ENCODE measurements around the gene GIPC2. TPM values are rescaled to one million over a fixed set of nuclear protein-coding genes. Genes with fewer than 3 reads are reported as not detected.

The GIPC2 gene
- total RNA-seq, 2 experiments from 2014 or later = 0.17 TPM; not detected in 1

DNA sequence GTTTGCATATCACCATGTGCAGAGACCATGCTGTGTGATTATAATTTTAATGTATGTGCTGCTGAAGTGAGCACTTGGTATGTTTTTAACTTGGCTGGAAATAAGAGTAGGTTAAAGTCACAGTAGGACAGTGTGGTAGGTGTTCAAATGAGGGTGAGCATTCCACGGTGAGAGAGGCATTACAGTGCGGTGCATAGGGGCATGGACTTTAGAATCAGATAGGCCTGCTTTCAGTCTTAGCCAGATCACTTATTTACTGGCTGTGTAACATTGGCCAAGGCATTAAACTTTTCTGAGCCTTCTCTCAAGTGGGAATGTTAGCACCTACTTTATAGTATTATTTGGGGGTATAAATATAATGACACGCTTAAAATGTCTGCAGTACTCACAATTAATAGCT lies 43.2 kb downstream of the GIPC2 start:
- POLR2A ChIA-PET = no interaction called here
- Mint-ChIP-seq H3K9me3 (peaks cover 19% of the 10 kb centered on the region), H3K4me3 (no peak overlapping the region), H3K4me1 (ENCODE audit: low read depth) (no peaks in the 10 kb centered on the region), H3K36me3 (peaks cover 16% of the 10 kb centered on the region), H3K27ac (no peak overlapping the region), H3K27me3 (peaks cover 17% of the 10 kb centered on the region)
- intact Hi-C loops (cut with micrococcal nuclease) = no loop called here
- CTCF ChIA-PET = no interaction called here
- no peak for DNase-seq

DNA sequence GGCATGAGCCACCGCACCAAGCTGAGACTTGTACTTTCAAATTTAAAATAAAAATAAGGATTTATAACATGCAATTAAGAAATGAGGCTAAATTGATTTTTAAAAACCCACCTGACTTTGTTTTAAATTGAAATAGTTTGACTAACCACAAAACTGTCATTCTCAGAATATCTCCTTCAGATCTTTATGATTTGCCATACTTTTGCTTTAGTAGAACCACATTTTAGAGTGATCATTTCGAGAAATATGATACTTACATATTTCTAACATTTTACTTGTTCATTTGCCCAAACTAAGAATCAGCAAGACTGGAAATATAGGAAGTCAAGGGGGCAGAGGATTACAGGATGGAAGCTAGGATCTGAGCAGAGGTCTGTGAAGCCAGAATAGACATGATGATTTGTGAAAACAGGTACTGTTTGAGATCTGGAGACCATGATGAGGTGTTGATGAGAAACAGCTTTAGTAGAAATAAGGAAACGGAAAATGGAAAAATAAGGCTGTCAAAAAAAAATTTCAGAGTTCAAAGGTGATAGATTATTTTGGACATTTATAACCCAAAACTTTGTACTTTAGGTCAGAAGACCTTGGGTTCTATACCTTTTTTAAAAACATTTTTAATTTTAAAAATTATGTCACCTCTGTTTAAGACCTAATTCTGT lies 44.8 kb downstream of the GIPC2 start:
- POLR2A ChIA-PET = no interaction called here
- H3K4me1 Mint-ChIP-seq (ENCODE audit: low read depth) = no peaks in the 10 kb centered on the region
- peaks cover 17% of the 10 kb centered on the region for H3K9me3 Mint-ChIP-seq
- peaks cover 12% of the 10 kb centered on the region for H3K36me3 Mint-ChIP-seq
- no peak overlapping the region for H3K27ac Mint-ChIP-seq
- no peak for DNase-seq
- no peak overlapping the region for H3K4me3 Mint-ChIP-seq
- CTCF ChIA-PET = interaction anchor here (1.0 kb wide), 1 partner anchor 24 kb away, joined by 3 read pairs; no protein-coding TSS in a partner anchor
- intact Hi-C loops (cut with micrococcal nuclease) = no loop called here
- H3K27me3 Mint-ChIP-seq = peaks cover 17% of the 10 kb centered on the region

DNA sequence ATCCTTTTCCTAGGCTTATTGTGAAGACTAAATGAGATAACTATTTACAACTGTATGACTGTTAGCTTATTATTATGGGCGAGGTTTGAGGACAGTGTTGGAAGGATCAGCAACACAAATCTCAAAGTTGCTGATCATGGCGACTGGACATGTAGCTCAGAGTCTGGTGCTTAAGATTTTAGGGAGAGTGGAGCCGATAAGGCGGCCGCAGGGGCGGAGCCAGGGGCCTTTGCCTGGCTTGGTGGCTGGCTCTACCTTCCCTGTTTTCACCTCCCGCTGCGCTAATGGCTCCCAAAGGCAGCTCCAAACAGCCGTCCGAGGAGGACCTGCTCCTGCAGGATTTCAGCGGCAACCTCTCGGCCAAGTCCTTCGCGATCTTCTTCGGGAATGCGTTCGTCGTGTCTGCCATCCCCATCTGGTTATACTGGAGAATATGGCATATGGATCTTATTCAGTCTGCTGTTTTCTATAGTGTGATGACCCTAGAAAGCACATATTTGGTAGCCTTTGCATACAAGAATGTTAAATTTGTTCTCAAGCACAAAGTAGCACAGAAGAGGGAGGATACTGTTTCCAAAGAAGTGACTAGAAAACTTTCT lies 45.5 kb downstream of the GIPC2 start:
- intact Hi-C loops (cut with micrococcal nuclease) = no loop called here
- peaks cover 12% of the 10 kb centered on the region for H3K27me3 Mint-ChIP-seq
- no peaks in the 10 kb centered on the region for H3K4me1 Mint-ChIP-seq (ENCODE audit: low read depth)
- no peak overlapping the region for H3K27ac Mint-ChIP-seq
- DNase-seq = no peak
- H3K4me3 Mint-ChIP-seq = no peak overlapping the region
- POLR2A ChIA-PET = no interaction called here
- peaks cover 9% of the 10 kb centered on the region for H3K9me3 Mint-ChIP-seq
- H3K36me3 Mint-ChIP-seq = peaks cover 5% of the 10 kb centered on the region
- CTCF ChIA-PET = interaction anchor here (1.0 kb wide), 1 partner anchor 23 kb away, joined by 3 read pairs; no protein-coding TSS in a partner anchor

DNA sequence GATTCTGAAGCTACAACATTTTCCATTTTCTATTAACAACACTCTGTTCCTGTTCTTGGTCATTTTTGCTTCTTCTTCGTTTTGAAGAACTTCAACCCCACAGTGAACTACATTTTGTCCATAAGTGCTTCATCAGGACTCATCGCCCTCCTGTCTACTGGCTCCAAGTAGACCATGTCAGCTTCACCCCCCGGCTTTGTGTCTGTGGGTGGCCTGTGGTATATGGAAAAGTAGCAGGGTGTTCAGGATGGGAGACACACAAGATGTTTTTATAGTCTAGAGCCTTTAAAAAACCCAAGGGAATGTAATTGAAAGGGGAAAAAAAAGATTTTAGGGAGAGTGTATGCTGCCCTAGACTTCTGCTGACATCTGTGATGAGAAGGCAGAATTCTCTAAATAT lies 46.1 kb downstream of the GIPC2 start:
- no peak for DNase-seq
- CTCF ChIA-PET = no interaction called here
- no peaks in the 10 kb centered on the region for H3K4me1 Mint-ChIP-seq (ENCODE audit: low read depth)

DNA sequence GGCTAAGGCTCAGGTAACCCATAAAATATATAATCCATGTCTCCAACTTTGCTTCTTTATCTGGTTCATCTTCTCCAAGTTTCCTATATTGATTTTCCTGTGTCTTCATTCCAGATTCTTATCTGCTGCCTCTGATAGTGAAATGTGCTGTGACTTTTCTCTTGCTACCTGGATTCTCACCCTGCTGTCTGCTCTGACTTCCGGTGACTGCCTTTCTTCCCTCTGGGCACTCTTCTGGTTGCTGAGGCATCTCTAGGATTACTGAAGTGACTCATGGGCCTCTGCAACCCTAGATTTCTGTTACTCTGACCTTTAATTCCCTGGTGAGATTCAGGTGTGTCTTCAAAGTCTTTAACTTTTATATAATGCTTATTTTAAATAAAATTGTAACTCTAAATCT lies 46.9 kb downstream of the GIPC2 start:
- H3K27me3 Mint-ChIP-seq = peaks cover 8% of the 10 kb centered on the region
- ChIA-PET POLR2A (no interaction called here), CTCF (no interaction called here)
- no peaks in the 10 kb centered on the region for H3K36me3 Mint-ChIP-seq
- no peak overlapping the region for H3K27ac Mint-ChIP-seq
- intact Hi-C loops (cut with micrococcal nuclease) = no loop called here
- DNase-seq = no peak
- H3K4me1 Mint-ChIP-seq (ENCODE audit: low read depth) = no peaks in the 10 kb centered on the region
- no peaks in the 10 kb centered on the region for H3K9me3 Mint-ChIP-seq
- no peak overlapping the region for H3K4me3 Mint-ChIP-seq

More for the DNA sequence above, 46.1 kb downstream of the GIPC2 start:
- POLR2A ChIA-PET = no interaction called here
- H3K4me3 Mint-ChIP-seq = no peak overlapping the region
- peaks cover 11% of the 10 kb centered on the region for H3K27me3 Mint-ChIP-seq
- peaks cover 4% of the 10 kb centered on the region for H3K9me3 Mint-ChIP-seq
- H3K27ac Mint-ChIP-seq = no peak overlapping the region
- intact Hi-C loops (cut with micrococcal nuclease) = no loop called here
- H3K36me3 Mint-ChIP-seq = peaks cover under 1% of the 10 kb centered on the region

DNA sequence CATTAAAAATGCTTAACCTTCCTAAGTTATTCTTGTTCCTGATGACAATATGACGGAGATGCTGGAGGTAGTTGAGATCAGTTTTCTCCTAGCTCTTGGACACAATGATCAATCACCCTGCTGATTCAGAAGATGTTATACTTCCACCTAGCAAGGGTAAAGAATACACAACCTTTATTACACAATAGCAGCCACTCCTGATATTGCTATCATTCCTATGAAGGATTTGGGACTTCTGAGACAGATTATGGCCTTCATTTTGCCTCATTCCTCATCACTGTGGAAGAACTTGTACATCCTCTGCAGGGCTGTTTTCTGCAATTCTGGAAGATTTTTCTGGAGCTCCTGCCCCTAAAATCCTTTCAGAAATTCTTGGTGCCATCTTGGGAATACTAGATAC lies 47.8 kb downstream of the GIPC2 start:
- Mint-ChIP-seq H3K36me3 (no peaks in the 10 kb centered on the region), H3K27me3 (peaks cover 8% of the 10 kb centered on the region), H3K4me3 (no peak overlapping the region), H3K27ac (no peak overlapping the region), H3K9me3 (no peaks in the 10 kb centered on the region), H3K4me1 (ENCODE audit: low read depth) (no peaks in the 10 kb centered on the region)
- intact Hi-C loops (cut with micrococcal nuclease) = no loop called here
- ChIA-PET CTCF (no interaction called here), POLR2A (no interaction called here)
- DNase-seq = no peak

DNA sequence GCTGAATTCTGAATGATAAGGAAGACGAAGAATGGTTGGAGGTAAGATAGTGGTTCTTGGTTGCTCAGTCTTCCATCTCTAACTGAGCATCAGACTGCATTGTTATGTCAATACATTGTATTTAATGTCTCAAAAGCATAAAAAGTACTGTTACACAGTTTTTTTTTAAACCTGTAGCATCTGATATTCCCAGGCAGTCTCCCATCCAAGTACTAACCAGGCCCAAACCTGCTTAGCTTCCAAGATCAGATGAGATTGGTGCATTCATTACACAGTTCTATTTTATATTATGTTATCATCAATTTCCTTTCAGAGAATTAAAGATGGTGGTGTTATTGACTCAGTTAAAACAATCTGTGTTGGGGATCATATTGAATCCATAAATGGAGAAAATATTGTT lies 48.9 kb downstream of the GIPC2 start:
- ChIA-PET POLR2A (no interaction called here), CTCF (no interaction called here)
- peaks cover 8% of the 10 kb centered on the region for H3K27me3 Mint-ChIP-seq
- intact Hi-C loops (cut with micrococcal nuclease) = no loop called here
- DNase-seq = no peak
- H3K9me3 Mint-ChIP-seq = no peaks in the 10 kb centered on the region
- no peak overlapping the region for H3K4me3 Mint-ChIP-seq
- H3K27ac Mint-ChIP-seq = no peak overlapping the region
- H3K36me3 Mint-ChIP-seq = no peaks in the 10 kb centered on the region
- H3K4me1 Mint-ChIP-seq (ENCODE audit: low read depth) = no peaks in the 10 kb centered on the region

DNA sequence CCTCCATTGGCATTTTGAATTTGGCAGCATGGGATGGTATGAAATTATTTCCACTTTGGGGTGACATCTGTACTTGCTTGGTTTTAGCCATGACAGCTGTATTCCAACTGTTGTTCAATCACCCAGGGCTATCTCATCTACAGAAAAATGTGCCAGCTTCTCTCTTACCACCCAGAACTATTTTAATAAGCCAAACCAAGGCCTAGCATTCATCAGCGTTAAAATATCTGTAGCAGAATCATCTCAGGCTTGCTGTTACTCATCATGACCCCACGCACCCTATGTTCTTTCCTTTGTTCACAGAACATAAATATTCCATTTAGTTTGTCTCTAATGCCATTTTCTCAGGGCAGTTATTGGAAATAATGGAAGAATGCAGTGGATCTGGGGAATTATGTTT lies 49.8 kb downstream of the GIPC2 start:
- H3K9me3 Mint-ChIP-seq = no peaks in the 10 kb centered on the region
- intact Hi-C loops (cut with micrococcal nuclease) = no loop called here
- H3K27me3 Mint-ChIP-seq = peaks cover 8% of the 10 kb centered on the region
- CTCF ChIA-PET = no interaction called here
- H3K36me3 Mint-ChIP-seq = no peaks in the 10 kb centered on the region
- H3K27ac Mint-ChIP-seq = no peak overlapping the region
- POLR2A ChIA-PET = no interaction called here
- no peak overlapping the region for H3K4me3 Mint-ChIP-seq
- H3K4me1 Mint-ChIP-seq (ENCODE audit: low read depth) = no peaks in the 10 kb centered on the region
- no peak for DNase-seq

DNA sequence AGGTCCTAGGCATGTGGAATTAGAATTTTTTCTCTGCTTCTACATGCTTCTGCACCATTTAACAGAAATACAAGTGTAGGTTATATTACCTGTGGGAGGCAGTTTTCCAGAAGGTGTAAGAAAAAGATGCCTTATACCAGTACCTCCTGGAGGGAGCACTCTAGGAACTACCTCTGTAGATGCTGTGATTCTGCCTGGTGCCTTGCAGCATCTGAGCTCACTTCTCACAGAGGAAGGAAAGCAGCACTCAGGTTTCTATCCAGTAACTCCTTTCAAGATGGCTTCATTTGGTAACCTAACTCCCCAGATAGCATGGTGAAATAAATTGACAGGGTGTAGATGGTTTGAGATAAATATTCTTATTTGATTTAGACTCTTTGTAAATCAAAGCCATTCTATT lies 50.3 kb downstream of the GIPC2 start:
- Mint-ChIP-seq H3K27me3 (peaks cover 7% of the 10 kb centered on the region), H3K4me1 (ENCODE audit: low read depth) (no peaks in the 10 kb centered on the region), H3K27ac (no peak overlapping the region), H3K36me3 (no peaks in the 10 kb centered on the region), H3K4me3 (no peak overlapping the region), H3K9me3 (no peaks in the 10 kb centered on the region)
- intact Hi-C loops (cut with micrococcal nuclease) = no loop called here
- CTCF ChIA-PET = no interaction called here
- POLR2A ChIA-PET = no interaction called here
- no peak for DNase-seq

DNA sequence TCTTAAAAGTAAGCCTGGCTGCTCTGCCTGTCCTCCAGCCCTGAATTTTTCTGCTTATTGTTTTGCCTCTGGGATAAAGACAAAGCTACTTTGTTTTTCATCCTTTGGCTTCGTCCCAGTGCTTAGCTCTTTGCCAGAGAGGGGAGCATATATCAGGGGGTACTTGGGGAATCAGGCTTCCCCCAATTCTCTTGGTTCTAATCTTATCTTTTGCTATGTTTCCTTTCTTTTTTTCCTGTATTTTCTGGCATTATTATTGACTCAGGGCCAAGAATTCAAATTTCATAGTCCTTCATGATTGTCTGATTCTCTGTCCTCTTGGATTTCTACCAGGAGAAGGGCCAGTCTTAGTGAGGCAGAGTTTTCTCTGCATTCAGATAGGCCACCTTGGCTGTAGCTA lies 51.2 kb downstream of the GIPC2 start:
- Mint-ChIP-seq H3K27ac (no peak overlapping the region), H3K36me3 (no peaks in the 10 kb centered on the region), H3K4me3 (no peak overlapping the region), H3K4me1 (ENCODE audit: low read depth) (no peaks in the 10 kb centered on the region), H3K27me3 (peaks cover 5% of the 10 kb centered on the region), H3K9me3 (no peaks in the 10 kb centered on the region)
- CTCF ChIA-PET = interaction anchor here (0.7 to 1.0 kb wide), 2 partner anchors 273 to 350 kb away, joined by 3 read pairs; no protein-coding TSS in a partner anchor
- DNase-seq = no peak
- POLR2A ChIA-PET = no interaction called here
- intact Hi-C loops (cut with micrococcal nuclease) = no loop called here

DNA sequence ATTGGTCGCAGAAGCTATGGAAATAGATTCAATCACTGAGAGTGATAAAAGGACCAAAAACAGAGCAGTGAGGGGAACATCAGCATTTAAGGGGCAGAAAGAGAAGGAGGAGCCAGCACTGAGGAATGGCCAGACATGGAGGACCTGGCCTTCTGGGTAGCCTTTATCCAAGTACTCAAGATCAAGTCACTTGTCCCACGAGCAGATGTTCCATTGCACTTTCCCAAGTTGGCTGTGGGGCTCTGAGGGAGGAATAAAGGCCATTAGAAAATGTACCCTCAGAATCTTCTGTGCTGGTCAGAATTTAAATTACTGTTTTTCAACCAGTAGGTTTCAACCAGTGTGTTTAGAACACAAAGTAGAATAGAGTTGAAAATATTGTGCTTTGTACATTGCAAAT lies 55.3 kb downstream of the GIPC2 start:
- Mint-ChIP-seq H3K4me3 (no peak overlapping the region), H3K27me3 (peaks cover 2% of the 10 kb centered on the region), H3K27ac (no peak overlapping the region), H3K4me1 (ENCODE audit: low read depth) (no peaks in the 10 kb centered on the region), H3K36me3 (no peaks in the 10 kb centered on the region), H3K9me3 (no peaks in the 10 kb centered on the region)
- CTCF ChIA-PET = no interaction called here
- POLR2A ChIA-PET = no interaction called here
- no peak for DNase-seq
- intact Hi-C loops (cut with micrococcal nuclease) = no loop called here

DNA sequence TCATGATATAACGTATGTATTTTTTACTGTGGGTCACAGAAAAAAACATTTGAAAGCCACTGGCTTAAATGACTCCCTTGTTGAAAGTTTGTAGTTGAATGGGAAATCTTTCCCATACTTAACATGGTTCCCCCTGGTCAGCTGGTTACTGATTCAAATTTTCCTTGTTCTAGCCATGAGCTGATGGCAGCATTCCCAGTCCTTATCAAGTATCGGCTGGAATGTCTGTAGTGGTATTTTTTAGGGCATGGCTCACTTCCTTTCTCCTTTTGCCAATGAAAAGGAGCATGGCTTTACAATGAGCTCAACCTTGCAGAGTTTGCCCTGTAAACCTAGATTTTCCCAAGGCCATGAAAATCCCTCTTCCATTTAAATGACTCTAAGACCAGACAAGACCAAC lies 55.7 kb downstream of the GIPC2 start:
- intact Hi-C loops (cut with micrococcal nuclease) = no loop called here
- Mint-ChIP-seq H3K27ac (no peak overlapping the region), H3K9me3 (no peaks in the 10 kb centered on the region), H3K36me3 (no peaks in the 10 kb centered on the region), H3K4me3 (no peak overlapping the region), H3K27me3 (peaks cover 2% of the 10 kb centered on the region), H3K4me1 (ENCODE audit: low read depth) (no peaks in the 10 kb centered on the region)
- DNase-seq = no peak
- ChIA-PET CTCF (no interaction called here), POLR2A (no interaction called here)

DNA sequence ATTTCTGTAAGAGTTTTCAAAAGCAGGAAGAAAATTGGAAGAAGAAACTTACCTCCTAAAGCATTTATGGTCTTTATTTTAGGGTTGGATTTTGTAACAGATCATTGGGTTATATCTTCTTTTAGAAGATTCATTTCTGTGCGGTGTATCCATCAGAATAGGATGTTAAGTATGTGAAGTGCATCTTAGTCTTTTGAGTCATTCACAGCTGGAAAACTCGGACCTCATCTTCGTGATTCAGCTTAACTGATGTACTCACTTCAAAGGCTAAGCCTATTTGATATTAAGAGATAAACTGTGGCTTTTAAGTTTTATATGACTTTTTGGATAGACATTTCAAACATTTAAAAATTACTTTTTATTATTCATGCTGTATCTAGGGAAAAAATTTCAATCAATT lies 56.3 kb downstream of the GIPC2 start:
- no peak for DNase-seq
- Mint-ChIP-seq H3K4me3 (no peak overlapping the region), H3K27me3 (peaks cover 2% of the 10 kb centered on the region), H3K9me3 (no peaks in the 10 kb centered on the region), H3K36me3 (no peaks in the 10 kb centered on the region), H3K4me1 (ENCODE audit: low read depth) (no peaks in the 10 kb centered on the region), H3K27ac (no peak overlapping the region)
- ChIA-PET POLR2A (no interaction called here), CTCF (no interaction called here)
- intact Hi-C loops (cut with micrococcal nuclease) = no loop called here
